ENCODE data around the gene PDLIM4. TPM values are rescaled to one million over a fixed set of nuclear protein-coding genes. Genes with fewer than 3 reads are reported as not detected.
A peak's percentile ranks its signal among the peaks of the same experiment; 100 is the strongest.

PDLIM4 gene
- polyA plus RNA-seq, 5 donors, result 8.9 to 18.2 (median 10.0) TPM

DNA sequence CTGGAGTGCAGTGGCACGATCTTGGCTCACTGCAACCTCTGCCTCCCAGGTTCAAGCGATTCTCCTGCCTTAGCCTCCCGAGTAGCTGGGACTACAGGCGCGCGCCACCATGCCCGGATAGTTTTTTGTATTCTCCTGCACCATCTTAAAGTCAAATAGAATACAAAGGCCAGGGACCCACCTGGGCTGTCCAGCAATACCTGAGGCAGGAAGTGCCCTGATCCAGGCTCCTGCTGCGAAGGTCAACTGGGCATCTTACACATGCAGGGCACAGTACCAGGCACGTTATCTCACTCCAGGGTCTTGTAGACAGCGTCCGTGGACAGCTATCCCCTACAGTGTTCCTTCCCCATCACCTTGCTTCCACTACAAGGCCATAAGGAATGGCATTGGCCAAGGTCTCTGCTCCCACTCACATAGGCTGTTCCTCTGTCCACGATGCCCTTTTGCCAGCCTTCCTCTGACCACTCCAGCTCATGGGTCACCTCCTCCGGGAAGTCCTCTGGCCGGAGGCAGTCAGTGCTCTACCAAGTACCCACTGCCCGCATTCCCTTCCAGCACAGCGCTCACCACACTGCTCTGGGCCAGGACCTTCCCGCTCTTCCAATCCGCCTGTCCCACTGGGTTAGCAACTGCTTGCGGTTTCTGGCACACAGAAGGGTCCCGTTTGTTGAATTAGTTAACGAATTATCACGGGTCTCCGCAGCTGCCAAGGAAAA, 30.8 kb upstream of the PDLIM4 start:
- DNase-seq, result no peak

DNA sequence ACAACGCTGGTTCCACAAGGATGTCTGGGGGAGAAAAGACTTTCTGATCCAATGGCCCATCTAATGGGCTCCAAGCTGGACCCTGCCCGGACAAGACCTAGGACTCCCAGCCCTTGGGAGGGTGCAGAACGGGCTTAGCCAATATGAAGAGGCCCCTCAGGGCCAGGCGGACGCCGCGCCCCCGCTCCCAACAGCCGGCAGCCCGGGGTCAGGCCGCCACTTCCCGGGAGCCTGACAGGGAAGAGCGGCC, 30.3 kb upstream of the PDLIM4 start:
- DNase-seq, result no peak

DNA sequence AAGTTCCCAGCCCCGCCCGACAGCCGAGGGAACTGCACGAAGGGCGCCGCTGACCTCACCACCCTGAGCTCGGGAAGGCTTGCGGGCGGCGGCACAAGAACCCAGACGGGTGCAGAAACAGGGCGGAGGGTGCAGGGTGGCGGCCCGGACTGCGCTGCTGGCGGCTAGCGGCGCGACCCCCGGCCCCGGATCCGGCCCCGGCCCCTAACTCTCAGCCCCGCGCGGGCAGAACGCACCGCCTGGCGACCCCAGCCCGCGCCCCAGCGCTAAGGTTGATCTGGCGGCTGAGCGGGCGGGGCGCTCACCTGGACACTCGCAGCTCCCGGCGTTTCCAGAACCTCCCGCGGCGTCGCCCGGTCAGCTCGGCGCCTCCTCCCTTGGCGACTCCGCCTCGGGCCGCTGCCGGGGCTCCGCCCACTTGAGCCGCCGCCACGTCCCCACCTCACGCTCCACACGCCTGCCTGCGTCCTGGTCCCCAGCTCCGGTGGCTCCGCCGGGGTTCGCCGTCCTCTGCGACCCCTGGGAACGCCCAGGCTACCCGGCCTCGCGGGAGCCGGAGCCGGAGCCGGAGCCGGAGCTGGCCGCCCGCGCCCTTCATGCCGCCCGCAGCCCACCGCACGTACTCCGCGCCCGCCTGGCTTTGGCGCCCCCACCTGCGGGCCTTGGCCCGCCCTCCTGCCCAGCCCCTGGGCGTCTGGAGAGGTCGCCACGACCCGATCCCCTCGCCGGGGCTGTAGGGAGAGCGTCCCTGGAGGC, 29.8 kb upstream of the PDLIM4 start, which contains the start of gene P4HA2:
Gene P4HA2, minus strand, starts transcription at position 369 of the 756 bp plus-strand sequence. CDS start 9,227 bp downstream, outside the sequence.
- peak; percentile 77 to 80 for DNase-seq

DNA sequence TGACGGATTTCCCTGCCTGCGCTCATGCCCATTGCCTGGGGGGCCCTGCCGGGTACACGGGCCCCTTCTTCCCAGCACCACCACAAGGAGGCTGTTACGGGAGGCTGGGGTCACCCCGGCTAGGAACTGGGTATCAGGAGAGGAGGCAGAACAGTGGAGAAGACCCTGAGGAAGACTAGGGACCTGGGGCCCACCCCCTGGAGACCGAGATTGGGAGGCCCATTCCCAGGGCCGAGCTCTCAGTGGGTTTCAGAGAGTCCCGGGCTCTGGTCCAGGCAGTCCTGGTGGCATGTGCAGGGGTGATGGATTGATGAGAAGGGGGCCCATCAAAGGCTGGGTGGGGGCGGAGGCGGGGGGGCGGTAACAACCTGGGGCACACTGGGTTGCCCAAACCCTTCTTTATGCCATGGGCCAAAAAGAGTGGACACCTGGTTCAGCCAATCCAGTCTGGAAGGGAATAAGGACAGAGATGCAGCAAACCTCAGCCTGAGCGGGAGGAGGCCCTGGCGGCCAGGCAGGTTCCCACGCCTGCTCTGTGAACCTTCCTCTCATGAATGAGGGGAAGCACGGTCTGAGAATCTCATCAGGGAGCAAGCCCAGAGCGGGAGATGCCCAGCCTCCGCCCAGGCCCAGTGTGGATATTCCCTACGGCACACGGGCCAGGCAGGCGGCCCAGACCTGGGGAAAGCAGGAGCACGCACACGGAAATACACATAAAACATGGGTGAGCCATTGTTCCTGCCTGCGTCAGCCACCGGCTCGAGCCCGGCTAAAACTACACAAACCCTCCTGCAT, 29.1 kb upstream of the PDLIM4 start:
- no peak for DNase-seq

DNA sequence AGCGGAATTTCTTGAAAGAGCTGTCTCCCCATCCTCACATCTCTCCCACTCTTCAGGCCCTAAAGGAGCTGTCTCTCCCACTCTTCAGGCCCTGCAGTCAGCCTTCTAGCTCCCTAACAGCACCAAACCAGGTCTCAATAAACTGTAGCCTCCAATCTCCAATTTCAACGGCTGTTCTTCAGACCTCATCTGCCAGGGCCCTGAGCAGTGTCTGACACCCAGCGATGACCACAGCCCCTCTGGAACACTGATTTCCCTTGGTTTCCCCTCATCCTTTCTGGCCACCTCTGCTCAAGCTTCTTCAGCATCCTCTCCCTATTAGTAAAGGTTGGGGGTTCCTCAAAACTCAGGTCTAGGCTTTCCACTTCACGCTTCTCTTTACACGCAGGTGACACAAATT, 28.3 kb upstream of the PDLIM4 start:
- DNase-seq, result no peak

DNA sequence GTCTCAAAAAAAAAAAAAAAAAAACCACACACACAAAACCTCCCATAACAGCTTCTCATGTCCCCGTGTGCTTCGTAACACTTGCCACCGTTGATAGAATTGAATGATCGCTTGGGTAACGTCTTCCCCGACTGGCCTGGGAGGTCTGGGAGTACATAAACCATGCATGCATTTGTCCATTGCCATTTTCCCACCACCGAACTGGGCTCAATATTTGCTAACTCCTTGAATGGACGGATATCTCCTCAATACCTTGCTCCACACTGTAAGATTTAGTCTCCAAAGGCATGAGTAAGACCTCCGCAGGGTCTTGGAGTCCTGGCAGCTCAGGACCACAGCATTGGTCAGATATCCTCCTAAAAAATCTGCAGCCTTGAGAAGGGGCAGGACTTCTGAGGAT, 26.6 kb upstream of the PDLIM4 start:
- no peak for DNase-seq

DNA sequence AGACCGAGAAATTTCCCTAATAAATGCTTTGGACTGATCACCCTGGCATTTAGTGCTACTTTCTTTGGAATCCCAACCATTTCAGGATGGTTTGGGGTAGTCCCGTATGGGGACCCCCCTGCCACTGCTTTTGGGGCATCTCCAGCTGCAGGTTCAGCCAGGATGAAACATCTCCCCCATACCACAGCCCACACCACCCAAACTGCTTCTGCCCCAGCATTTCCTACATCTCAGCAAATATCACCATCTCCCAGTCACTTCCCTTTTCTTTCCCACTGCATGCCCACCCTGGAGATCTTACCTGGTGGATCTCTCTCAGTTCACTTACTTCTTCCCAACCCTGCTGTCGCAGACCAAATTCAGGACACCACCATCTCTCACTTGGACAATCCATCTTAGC, 25.0 kb upstream of the PDLIM4 start:
- no peak for DNase-seq

DNA sequence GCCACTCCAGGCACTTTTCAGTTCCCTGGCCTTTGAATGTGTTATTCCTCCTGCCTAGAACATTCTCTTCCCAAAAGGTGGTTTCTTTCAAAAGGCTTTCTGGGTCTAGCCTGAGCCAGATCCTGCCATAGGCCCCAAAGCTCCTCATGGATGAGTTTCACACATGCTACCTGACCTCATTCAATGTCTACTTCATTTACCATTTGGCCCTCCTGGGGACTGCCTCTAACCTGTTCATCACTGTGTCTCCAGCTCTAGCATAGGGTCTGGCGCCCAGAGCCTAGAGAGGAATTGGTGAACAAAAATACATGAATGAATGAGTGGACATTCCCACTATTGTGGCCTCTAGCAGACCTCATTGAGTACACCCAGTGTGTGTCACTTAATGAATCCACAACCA, 24.4 kb upstream of the PDLIM4 start:
- no peak for DNase-seq

DNA sequence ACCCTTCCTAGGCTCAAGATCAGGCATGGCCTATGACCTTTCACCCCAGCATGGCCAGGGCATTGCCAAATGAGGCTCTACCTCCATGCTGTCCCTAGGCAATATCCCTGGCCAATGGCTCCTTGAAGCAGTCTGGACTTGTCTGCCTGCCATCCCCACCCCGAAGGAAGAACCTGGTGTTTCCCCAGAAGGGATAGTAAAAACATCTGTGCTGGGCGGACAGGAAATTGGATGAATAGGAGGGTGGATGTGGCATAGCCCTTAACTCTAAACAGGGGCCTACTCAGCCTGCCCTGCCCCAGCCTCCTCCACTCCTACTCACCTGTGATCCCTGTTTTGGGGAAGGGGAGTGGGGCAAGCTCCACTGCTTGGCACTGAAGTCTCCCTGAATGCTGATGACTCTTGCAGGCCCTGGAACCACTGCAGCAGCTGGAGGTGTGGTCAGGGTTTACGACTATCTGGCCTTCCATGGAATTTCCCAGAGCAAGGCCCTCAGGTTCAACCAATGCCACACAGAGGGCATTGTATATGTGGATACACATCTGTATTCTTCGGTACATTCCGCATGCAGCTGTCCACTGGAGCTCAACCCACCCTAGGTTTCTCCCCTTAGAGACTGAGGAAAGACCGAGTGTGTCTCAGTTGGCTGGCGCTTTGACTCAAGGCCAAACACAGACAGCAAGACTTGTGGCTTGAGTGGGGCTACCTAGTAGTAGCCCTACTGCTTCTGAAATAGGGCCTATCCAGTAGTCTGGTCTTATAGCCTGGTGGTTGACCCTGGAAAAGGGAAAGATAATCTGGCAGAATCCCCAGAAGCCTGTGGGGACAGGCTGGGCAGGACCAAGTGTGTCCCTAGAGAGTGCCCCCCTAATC, 23.4 kb upstream of the PDLIM4 start:
- DNase-seq, result no peak

DNA sequence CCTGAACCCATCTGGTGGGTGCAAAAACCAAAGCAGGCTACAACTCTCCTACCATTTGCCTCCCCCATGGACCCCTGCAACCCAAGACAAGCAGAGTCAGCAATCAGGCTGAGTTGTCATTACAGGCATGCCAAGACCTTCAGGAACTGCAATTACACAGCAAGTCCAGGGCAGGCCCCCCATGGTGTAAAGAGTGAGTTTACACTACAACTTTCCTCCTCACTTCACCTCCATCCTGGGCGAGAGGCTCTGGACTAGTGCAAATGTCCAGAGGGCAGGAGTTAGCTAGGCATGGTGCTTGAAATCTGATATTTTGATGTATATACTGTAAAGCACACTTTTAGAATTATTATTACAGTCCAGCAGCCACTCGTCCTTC, 22.8 kb upstream of the PDLIM4 start:
- DNase-seq, result no peak

DNA sequence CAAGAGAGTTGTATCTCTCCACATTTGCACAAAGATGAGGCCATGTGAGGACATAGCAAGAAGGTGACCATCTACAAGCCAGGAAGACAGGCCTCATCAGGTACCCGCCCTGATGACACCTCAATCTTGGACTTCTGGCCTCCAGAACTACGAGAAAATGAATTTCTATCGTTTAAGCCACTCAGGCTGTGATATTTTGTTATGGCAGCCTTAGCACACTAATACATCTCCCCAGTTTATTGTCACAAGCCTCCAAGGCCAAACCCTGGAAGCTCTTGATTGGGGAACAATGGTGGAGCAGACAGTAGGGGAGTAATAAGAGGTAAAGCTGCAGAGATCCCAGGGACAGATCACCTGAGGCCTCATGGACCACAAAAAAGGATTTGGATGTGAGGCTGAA, 22.2 kb upstream of the PDLIM4 start:
- DNase-seq, result no peak

DNA sequence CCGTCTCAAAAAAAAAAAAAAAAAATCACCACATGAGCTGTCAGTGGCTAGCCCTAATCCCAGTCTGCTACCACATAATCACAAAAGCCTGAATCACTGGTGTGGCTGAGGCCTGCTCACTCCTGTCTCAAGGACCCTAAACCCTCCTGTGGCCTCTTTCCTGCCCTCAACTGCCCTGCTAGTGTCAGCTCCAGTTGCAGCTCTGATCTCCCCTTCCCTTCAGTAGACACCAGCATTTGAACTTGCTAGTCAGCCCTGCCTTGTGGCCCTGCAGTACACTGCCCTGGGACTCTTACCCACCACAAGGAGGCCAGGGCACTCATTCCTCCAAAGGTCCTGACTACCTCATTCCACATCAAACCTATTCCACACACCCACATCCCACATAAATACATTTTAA, 20.4 kb upstream of the PDLIM4 start:
- no peak for DNase-seq

DNA sequence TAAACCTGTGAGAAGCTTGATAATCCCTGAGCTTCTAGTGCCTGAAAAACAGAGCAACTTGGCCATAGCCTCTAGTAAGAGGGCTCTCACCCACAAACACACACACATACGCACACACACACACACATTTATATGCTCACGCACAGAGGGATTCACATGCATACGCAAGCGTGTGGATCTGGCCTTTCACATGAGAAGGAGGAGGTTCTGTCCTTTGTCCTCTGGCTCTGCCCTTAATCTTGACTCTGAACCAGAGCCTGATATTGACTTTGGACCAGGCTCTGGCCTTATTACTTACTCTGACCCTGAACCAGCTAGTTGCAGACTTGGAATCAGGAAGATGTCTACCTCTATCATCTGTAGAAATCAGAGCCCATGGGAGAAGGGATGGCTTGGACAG, 19.8 kb upstream of the PDLIM4 start:
- DNase-seq, result no peak

DNA sequence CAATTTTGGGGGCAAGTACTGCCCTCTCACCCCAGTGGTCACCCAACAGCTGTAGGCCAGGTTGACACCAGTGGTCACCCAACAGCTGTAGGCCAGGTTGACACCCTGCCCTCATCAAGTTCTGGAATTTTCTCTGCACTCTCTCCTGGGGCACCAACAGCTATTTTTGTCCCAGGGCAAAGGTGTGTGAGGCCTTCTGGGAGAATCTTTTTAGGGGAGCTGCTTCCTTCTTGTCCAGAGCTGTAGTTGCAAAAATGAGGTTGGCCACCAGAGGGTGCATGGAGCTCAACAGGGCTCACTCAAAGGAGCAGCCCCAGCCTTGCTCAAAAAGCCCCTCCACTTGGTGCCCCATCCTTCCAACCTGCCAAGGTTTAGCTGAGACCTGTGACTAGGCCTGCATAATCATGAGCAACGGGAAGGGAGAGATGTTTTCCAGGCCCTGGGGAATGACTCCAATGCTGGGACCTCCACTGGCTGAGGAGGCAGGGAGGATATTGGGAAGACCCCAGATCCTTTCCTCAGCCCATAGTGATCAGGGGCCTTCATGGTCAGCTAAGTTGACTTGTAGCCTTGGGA, 19.2 kb upstream of the PDLIM4 start:
- DNase-seq, result no peak

DNA sequence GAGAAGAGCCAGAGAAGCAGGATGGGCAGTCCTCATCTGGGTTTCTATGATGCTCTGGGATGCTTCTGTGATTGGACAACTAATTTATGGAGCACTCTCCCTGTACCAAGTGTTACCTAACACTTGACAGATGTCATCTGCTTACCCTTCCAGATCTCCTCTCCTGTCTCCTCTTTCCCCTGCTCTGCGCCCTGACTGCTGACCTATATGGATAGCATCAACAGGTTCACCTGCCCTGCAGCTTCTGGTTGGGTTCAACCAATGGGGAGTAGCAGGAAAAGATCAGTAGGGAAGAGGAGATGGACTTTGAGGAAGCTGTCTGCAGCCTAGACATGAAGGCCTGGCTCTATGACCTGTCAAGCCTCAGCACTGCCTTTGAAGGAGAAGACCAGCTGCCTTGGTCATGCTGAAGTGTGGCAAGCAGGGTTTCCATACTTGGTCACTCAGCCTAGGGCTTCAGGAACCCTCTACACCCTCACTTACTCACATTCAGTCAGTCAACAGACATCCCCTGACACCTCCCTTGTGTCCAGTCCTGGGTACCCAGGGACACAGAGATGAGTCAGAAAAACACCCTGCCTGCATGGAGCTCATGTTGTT, 18.5 kb upstream of the PDLIM4 start:
- DNase-seq, result no peak

DNA sequence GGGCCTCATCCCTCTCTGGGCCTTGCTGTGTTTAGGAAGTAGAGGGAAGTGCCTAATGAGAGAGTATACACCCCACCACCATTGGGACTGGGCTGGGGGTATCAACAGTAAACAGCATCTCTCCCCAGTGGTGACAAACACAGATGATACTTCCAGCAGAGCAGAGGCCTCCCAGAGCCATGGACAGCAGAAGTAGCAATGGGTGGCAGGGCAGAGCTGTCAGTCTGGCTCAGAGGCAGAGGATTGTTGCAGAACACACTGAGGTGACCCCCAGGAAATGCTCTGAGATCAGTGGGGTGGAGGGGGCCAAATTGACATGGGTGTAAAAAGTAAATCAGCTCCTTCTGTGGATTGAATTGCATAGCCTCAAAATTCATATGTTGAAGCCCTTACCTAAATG, 17.7 kb upstream of the PDLIM4 start:
- DNase-seq, result no peak

DNA sequence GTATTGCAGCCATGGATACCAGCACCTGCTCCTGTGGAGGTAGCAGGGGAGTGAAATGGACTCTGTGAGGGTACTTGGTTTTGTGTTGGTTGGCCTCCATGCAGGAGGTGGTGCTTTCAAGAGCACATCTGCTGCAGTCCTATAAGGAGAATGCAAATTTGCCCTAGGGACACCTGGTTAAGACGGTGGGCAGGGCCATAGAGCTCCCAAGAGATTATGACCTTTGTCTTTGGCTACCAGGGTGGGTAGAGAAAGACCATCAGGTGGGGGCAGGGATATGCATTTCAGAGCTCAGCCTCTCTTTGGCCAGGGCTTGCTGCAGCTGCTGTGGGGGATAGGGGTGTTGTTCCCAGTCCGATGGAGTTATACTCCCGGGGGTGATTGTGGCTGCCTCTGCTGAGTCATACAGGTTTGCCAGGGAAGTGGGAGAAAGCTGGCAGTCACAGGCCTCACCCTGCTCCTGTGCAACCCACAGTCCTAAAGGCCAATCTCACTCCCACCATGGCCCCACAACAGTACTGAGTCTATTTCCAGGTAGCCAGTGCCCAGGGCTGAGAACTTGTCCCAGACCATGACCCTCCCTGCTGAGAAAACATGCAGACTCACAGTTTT, 14.0 kb upstream of the PDLIM4 start:
- DNase-seq, result no peak

DNA sequence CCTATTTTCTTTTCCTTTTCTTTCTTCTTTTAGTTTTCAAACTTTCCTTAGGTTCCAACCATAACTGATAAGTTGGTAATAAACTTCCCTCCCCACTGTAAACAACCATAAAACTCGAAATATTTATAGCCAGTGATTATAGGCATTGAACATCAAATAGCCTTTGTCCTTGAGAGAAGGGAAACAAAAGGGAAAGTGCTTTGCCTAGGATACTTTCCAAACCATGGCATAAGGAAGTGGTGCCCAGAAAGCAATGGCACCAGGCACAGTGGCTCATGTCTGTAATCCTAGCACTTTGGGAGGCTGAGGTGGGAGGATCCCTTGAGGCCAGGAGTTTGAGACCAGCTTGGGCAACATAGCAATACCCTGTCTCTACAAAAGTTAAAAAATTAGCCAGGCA, 11.9 kb upstream of the PDLIM4 start:
- no peak for DNase-seq

DNA sequence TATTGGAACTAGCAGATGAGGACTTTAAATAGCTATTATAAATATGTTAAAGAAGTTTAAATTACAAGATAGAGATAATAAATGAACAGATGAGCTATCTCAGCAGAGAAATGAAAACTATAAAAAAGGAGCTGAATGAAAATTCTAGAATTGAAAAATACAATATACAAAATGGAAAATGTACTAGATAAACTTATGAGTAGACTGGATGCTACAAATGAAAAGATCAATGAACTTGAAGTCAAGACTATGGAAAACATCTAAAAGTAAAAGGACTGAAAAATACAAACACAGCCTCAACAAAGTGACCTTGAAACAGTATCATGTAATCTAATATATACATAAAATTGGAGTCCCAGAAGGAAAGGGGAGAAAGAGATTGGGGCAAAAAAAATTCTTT, 10.7 kb upstream of the PDLIM4 start:
- DNase-seq, result no peak

DNA sequence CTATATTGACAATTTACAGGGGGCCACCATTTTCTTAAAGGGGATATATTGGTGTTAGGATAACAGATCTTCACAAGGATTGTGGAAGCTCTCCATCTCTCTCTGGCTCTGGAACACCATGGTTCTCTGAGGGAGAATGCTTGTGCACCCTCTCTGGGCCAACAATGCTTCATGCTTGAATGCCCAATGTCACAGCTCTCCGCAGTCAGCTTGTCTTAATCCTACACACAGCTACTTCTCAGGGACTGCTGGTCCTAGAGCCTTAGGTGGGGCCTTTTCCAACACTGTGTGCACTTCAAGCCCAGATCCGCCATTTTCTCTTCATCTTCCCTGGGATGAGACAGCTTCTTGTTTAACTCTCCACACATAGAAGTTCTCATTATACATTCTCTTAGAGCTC, 6.9 kb upstream of the PDLIM4 start:
- DNase-seq, result no peak

DNA sequence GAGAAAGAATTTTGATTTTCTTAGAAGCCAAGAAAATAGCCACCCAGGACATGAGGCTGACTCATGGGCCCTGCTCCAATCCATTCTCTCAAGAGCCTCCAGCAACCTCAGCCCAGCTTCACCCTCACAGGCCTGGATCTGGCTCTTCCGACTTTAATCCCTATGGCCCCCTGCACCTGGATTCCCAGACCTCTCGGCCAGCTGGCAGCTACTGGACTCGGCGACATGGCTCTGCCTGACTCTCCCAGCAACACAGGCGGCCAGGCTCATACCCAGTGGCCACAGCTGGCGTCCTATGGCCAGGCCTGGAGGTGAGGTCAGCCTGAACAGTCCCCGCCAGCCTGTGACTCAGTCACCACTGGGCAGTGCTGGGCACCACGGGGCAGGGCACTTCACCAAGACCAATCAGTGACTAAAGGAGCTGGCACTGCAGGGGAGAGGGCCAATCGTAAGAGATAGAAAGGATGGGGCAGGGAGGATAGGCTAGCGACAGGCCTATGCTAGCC, 6.2 kb upstream of the PDLIM4 start:
- no peak for DNase-seq

All from right lung (tissue), 5 donors.